Uterus (tissue), 2 donors: ENCODE data around the gene ZBTB47.

Experiments
- CTCF ChIP-seq, 4 experiments: fragments of 200-600 bp in 2 of 4; fragments of 450-650 bp in 2 of 4; sonication (generic) in 2 of 4; IDR thresholded peaks; one replicate each; pipeline ENCODE4 v1.5.1; 2016 to 2019; ENCODE audit warnings: antibody characterized with exemption in 4 of 4, mild to moderate bottlenecking in 2 of 4, moderate library complexity in 1 of 4
- POLR2A ChIP-seq, 2 donors: fragments of 450-650 bp; IDR thresholded peaks; one replicate each; pipeline ENCODE4 v1.6.1; 2016; ENCODE audit warnings: antibody characterized with exemption in 2 of 2, mild to moderate bottlenecking in 1 of 2, moderate library complexity in 1 of 2

- no peak for TF ChIP-seq CTCF (IDR thresholded peaks at IDR 0.05)
- no peak for TF ChIP-seq POLR2A (IDR thresholded peaks at IDR 0.05)
Measured at GRCh38 chr3:42670670-42671069, 17.2 kb downstream of the ZBTB47 start.
